ENCODE data around the gene SESN1. TPM values are rescaled to one million over a fixed set of nuclear protein-coding genes. Genes with fewer than 3 reads are reported as not detected.

SESN1 gene
- polyA plus RNA-seq, 2 of the 4 experiments (the other 2 are of a cell fraction), result 7.9 to 13.9 TPM

- CTCF ChIA-PET, result interaction anchor here (1.0 kb wide), 1 partner anchor 13 kb away, joined by 3 read pairs; no protein-coding TSS in a partner anchor
- no peak for DNase-seq (ENCODE audit: low read depth in 1 of 2, low spot score in 1 of 2)
- H3K27ac ChIP-seq, result no peak overlapping the region
- TF ChIP-seq ZSCAN20 (CRISPR knock-in tag; IDR thresholded peaks at IDR 0.05) (no peak), ELK1 (IDR thresholded peaks at IDR 0.05; ENCODE audit: low read depth, low read length) (no peak), USF2 (IDR thresholded peaks at IDR 0.05) (no peak), TFCP2L1 (CRISPR knock-in tag; IDR thresholded peaks at IDR 0.05) (no peak), JUNB (IDR thresholded peaks at IDR 0.05) (no peak), MAX (IDR thresholded peaks at IDR 0.05) (no peak), HDAC2 (IDR thresholded peaks at IDR 0.05) (no peak), PHF8 (IDR thresholded peaks at IDR 0.05; ENCODE audit: borderline replicate concordance, low read depth) (no peak), BHLHE40 (IDR thresholded peaks at IDR 0.05; ENCODE audit: low read depth, low read length) (no peak), KDM1A (IDR thresholded peaks at IDR 0.05; ENCODE audit: low read depth) (no peak)
- 76% methylated on average over 9 of the region's 9 CpGs for WGBS (ENCODE audit: missing lambda C conversion rate)
- POLR2A ChIA-PET, result no interaction called here
- H3K4me3 ChIP-seq, result no peak overlapping the region
- no peak for ATAC-seq
- no peaks in the 10 kb centered on the region for H3K4me1 ChIP-seq
- no peak overlapping the region for H3K4me2 ChIP-seq
- H3K9me3 ChIP-seq, result no peaks in the 10 kb centered on the region
- no peak for FAIRE-seq
Measured at GRCh38 chr6:108942556-108943492, 151.8 kb downstream of the SESN1 start.

- FAIRE-seq (no peak), DNase-seq (ENCODE audit: low read depth in 1 of 2, low spot score in 1 of 2) (no peak), ATAC-seq (no peak)
- no peak for TF ChIP-seq ZFP36 (IDR thresholded peaks at IDR 0.05; ENCODE audit: borderline replicate concordance, partially characterized antibody)
- TF ChIP-seq JUN (IDR thresholded peaks at IDR 0.05), result no peak
- no peak for TF ChIP-seq TFCP2L1 (CRISPR knock-in tag; IDR thresholded peaks at IDR 0.05)
- TF ChIP-seq BHLHE40 (IDR thresholded peaks at IDR 0.05; ENCODE audit: low read depth, low read length), result no peak
- TF ChIP-seq ATOH8 (CRISPR knock-in tag; IDR thresholded peaks at IDR 0.05; ENCODE audit: low read depth), result no peak
- TF ChIP-seq CBX2 (IDR thresholded peaks at IDR 0.05; ENCODE audit: borderline replicate concordance, low read depth), result no peak
- no peak for TF ChIP-seq ZC3H11A (IDR thresholded peaks at IDR 0.05)
- TF ChIP-seq ELK1 (IDR thresholded peaks at IDR 0.05; ENCODE audit: low read depth, low read length), result no peak
- no peak for TF ChIP-seq HOXA7 (CRISPR knock-in tag; IDR thresholded peaks at IDR 0.05)
- no peak for TF ChIP-seq CHD4 (IDR thresholded peaks at IDR 0.05; ENCODE audit: borderline replicate concordance)
- TF ChIP-seq REST (IDR thresholded peaks at IDR 0.05), result no peak
- no peak for TF ChIP-seq EP300 (IDR thresholded peaks at IDR 0.05)
- TF ChIP-seq RNF2 (IDR thresholded peaks at IDR 0.05; ENCODE audit: borderline replicate concordance, low read depth), result no peak
- no peak for TF ChIP-seq EHF (CRISPR knock-in tag; IDR thresholded peaks at IDR 0.05)
- no peak for TF ChIP-seq FOSL2 (IDR thresholded peaks at IDR 0.05)
- TF ChIP-seq FOSL2 (CRISPR knock-in tag; IDR thresholded peaks at IDR 0.05), result no peak
- ChIA-PET POLR2A (no interaction called here), CTCF (interaction anchor here (1.0 kb wide), 1 partner anchor 14 kb away, joined by 3 read pairs; no protein-coding TSS in a partner anchor)
- Histone ChIP-seq H3K4me3 (no peak overlapping the region), H3K4me2 (no peak overlapping the region), H3K27ac (no peak overlapping the region), H3K4me1 (no peaks in the 10 kb centered on the region), H3K9me3 (no peaks in the 10 kb centered on the region)
- WGBS (ENCODE audit: missing lambda C conversion rate), result 78% methylated on average over 2 of the region's 2 CpGs
Measured at GRCh38 chr6:108941859-108942258, 152.8 kb downstream of the SESN1 start.
